ENCODE measurements around the gene ITSN1.

GRCh38 chr21:33947451-33948095 lies 305.3 kb downstream of the ITSN1 start:
- no peak for TF ChIP-seq CTCF (IDR thresholded peaks at IDR 0.05)
- 0 out of 2 replicates have a peak, but pooled peaks have one; percentile 55 for TF ChIP-seq SIN3A (IDR thresholded peaks at IDR 0.05; ENCODE audit: borderline replicate concordance, insufficient read depth, low read depth, low read length)
- peak; percentile 17; the same call in 1 of the 2 replicates for TF ChIP-seq POLR2AphosphoS5 (IDR thresholded peaks at IDR 0.05; ENCODE audit: low read depth, low read length)
- peak in 1 of 2 experiments; percentile 22; a peak in 1 of 4 replicates for TF ChIP-seq REST (IDR thresholded peaks at IDR 0.05; ENCODE audit: insufficient read depth in 1 of 2, low read depth in 2 of 2, low read length in 1 of 2)
